HepG2 (cell line): ENCODE data around the gene MCAM.

Source experiments
- CTCF ChIP-seq: sonication (generic); formaldehyde crosslinking; IDR thresholded peaks from 2 replicates; pipeline ENCODE4 v1.5.0; 2020; ENCODE audit warnings: mild to moderate bottlenecking, missing genetic modification reagents, moderate library complexity
- EHMT2 ChIP-seq: fragments of 200-600 bp; sonication (generic); IDR thresholded peaks from 2 replicates; pipeline ENCODE4 v1.7.0; 2017; ENCODE audit warnings: antibody characterized with exemption, low read depth, low read length, borderline replicate concordance
- ELK4 ChIP-seq: sonication (generic); formaldehyde crosslinking; IDR thresholded peaks from 2 replicates; pipeline ENCODE4 v1.9.0; 2021; ENCODE audit warnings: missing genetic modification reagents, borderline replicate concordance
- HNRNPK ChIP-seq: fragments of 200-400 bp; formaldehyde crosslinking; IDR thresholded peaks from 2 replicates; pipeline ENCODE4 v1.6.1; 2018; ENCODE audit warnings: low read length, low read depth, moderate library complexity, mild to moderate bottlenecking; ENCODE audit not compliant: poor library complexity, severe bottlenecking
- POLR2AphosphoS5 ChIP-seq: IDR thresholded peaks from 2 replicates; pipeline ENCODE4 v1.6.1; 2012; ENCODE audit warnings: low read depth, low read length
- SMARCE1 ChIP-seq: fragments of 450-650 bp; IDR thresholded peaks from 2 replicates; pipeline ENCODE4 v1.6.1; 2017; ENCODE audit warnings: borderline replicate concordance

- TF ChIP-seq SMARCE1 (no peak), HNRNPK (no peak), ELK4 (CRISPR knock-in tag) (no peak), EHMT2 (no peak), CTCF (no peak), POLR2AphosphoS5 (no peak)
Measured at GRCh38 chr11:119343726-119344125, 26.8 kb upstream of the MCAM start.
